Natural killer cell treated with Interleukin-12 subunit alpha and Interleukin-12 subunit beta and Interleukin-15 and Interleukin-18, amount 100 ng/mL, for 72 hours (primary cell): ENCODE measurements around the gene RARA. TPM values are rescaled to one million over a fixed set of nuclear protein-coding genes. Genes with fewer than 3 reads are reported as not detected.

ENCODE experiments used
- ATAC-seq, 2 donors: fragments of 150-1000 bp; cut with Tn5 transposase in 1 of 2; sonication (Bioruptor Pico), chemical (Tn5 transposase) in 1 of 2; 2 replicates each; pipeline ENCODE4 v1.10.0; 2021
- DNase-seq: peaks from one replicate; pipeline ENCODE4 v3.0.0; 2022; ENCODE audit warnings: low spot score
- H3K27ac Mint-ChIP-seq, 2 donors: 1 replicate in 1 of 2; 2 replicates in 1 of 2; pipeline ENCODE4 v1.8.0; 2022; ENCODE audit warnings: mixed read lengths in 2 of 2, mild to moderate bottlenecking in 1 of 2, moderate library complexity in 1 of 2
- H3K27me3 Mint-ChIP-seq, 2 donors: 1 replicate in 1 of 2; 2 replicates in 1 of 2; pipeline ENCODE4 v1.8.0; 2022; ENCODE audit warnings: mixed read lengths in 2 of 2
- H3K36me3 Mint-ChIP-seq: one replicate; pipeline ENCODE4 v1.8.0; 2022; ENCODE audit warnings: mixed read lengths
- H3K4me1 Mint-ChIP-seq, 2 donors: 1 replicate in 1 of 2; 2 replicates in 1 of 2; pipeline ENCODE4 v1.8.0; 2022; ENCODE audit warnings: low read depth in 2 of 2, mixed read lengths in 2 of 2, mild to moderate bottlenecking in 1 of 2
- H3K4me3 Mint-ChIP-seq: one replicate; pipeline ENCODE4 v1.8.0; 2022; ENCODE audit warnings: mixed read lengths
- H3K9me3 Mint-ChIP-seq: 2 replicates; pipeline ENCODE4 v1.8.0; 2022; ENCODE audit warnings: mixed read lengths
- total RNA-seq, 2 donors: library from RNA; stranded (reverse); gene quantifications; one replicate each; pipeline ENCODE4 v1.2.3, GENCODE V29; 2022

RARA gene
- total RNA-seq, 2 donors from 2014 or later, result 26.4 to 37.8 TPM

DNA sequence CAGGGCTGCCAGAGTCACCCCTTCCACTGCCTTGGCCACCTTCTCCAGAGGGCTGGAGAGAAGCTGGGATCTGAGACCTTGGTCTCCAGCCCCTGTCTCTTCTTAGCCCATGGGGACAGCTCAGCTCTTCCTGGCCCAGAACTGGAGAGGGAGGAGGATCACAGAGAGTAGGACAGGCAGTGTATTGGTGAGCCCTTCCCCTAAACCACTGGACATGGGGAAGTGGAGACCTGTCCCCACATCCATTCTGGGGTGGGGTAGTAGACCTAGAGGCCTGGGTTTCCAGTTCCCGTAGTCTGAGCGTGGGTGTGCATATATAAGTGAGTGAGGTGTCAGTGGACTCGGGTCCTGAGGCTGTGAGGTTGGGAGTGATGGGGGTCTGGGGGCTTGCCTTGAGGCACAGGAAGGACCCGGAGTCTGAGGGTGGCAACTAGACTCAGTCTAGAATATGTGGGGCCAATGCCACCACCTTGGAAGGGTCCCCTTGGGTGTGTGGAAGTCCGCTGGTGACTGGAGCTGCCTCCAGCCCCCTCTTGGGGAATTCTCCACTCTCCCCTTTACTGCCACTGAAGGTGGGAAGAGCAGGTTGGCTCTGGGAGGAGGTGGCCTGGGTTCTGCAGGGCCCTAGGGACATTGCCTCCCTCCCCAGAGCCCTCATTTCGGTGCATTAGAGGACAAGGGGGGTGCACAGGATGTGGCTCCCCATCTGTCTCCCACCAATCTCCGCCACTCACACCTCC, 35.6 kb downstream of the RARA start:
- Mint-ChIP-seq H3K27me3 (no peaks in the 10 kb centered on the region), H3K9me3 (no peaks in the 10 kb centered on the region), H3K27ac (peak overlapping the region; percentile 69 to 81), H3K36me3 (no peaks in the 10 kb centered on the region), H3K4me1 (peaks cover 45 to 68% of the 10 kb centered on the region in 2 donors), H3K4me3 (peak overlapping the region; percentile 69)
- ATAC-seq, result no peak
- DNase-seq, result no peak

DNA sequence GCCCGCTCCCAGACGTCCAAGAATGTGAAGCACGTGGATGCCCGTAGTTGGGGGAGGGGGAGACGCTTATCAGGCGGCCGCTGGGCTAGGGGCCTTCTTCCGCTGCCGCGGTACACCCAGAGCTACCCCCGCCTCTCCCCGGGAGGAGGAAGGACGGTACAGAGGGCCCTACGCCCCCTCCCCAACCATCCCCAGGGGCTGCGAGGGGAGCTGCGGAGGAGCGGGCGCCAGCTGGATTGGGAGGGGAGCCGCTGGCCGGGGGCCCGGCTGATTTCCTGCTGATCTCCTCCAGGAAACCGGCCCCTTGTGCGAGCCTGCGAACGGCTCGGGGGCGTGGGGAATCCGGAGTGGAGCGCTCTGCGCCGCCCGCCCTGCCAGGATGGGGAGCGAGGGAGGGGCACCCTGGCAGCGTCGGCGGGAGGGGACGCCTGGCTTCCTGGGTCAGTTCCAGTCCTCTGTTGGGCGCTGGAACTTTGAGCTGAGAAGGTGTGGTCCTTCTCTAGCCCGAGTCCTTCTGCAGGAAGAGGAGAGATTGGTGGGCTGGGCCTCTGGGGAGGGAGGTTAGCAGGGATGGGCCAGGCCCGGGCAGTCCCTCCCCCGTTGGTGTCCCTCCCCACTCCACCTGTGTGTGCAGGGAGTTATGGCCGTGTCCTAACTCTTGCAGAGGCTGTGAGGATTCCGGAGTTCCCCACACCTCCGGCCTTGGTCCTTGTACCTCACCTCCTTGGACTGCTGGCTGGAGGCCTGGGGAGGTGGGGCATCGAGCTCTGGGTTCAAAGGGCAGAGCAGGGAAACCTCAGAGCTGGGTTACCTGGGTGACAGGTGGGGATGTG, 36.4 kb downstream of the RARA start:
- no peaks in the 10 kb centered on the region for H3K36me3 Mint-ChIP-seq
- DNase-seq (no peak), ATAC-seq (no peak)
- no peaks in the 10 kb centered on the region for H3K9me3 Mint-ChIP-seq
- peak overlapping the region; percentile 69 for H3K4me3 Mint-ChIP-seq
- H3K4me1 Mint-ChIP-seq, result peaks cover 41 to 70% of the 10 kb centered on the region in 2 donors
- no peaks in the 10 kb centered on the region for H3K27me3 Mint-ChIP-seq
- H3K27ac Mint-ChIP-seq, result peak overlapping the region; percentile 69 to 81

DNA sequence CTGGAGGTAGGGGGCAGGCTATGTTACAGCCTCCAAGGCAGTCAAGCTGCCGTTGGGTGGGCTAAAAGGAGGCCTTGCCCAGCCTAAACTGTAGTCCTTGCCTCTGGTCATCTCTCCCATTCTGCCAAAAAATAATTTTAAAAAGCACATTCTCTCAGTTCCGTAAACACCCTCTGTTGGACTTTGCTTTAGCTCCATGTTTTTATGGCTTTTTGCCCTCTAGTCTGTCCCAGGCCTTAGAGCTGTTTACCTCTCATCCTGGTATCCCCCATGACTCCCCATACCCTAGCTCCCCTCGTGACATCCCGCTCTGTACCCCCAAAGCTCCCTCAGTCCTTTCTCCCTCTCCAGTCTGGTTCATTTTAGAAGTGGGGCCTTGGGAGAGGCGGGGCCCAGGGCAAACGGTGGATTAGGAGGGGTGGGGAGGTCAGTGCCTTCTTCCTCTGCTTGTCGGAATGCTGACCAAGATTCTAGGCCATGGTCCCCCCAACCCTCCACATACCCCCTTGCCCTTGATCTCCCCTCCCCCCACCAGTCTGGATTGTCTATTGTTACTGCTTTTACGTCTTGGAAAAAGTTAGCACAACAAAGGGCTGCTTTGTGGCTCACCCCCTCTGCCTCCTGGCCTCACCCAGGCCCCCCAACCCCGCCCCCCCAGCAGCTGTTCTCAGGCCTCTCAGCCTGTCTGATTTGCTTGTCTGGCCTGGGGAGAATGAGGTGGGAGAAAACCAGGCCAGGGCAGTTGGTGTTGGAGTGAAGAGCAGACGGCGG, 37.2 kb downstream of the RARA start:
- peak overlapping the region; percentile 21 for H3K4me3 Mint-ChIP-seq
- H3K4me1 Mint-ChIP-seq, result peaks cover 35 to 65% of the 10 kb centered on the region in 2 donors
- H3K27ac Mint-ChIP-seq, result peak overlapping the region; percentile 64 to 69

DNA sequence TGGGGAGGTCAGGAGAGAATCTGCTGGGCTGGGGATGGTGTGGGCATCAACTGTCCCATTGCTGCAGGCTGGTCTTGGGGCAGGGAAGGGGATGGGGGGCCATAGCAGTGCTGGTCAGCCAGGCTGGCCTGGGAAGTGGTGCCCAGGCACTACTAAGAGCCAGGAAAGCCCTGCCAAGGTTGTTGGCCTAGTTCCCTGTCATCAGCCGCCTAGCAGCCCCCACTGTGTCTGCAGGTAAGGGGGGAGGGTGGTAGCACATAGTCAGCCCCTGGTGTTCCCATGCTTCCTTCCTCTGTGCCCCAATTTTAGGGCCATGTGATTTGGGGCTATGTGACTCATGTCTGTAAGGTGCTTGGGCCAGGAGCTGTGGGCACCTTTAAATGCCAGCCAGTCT, 37.8 kb downstream of the RARA start:
- no peaks in the 10 kb centered on the region for H3K36me3 Mint-ChIP-seq
- no peaks in the 10 kb centered on the region for H3K27me3 Mint-ChIP-seq
- no peaks in the 10 kb centered on the region for H3K9me3 Mint-ChIP-seq
- DNase-seq, result no peak
- peak overlapping the region; percentile 41 to 64 for H3K27ac Mint-ChIP-seq
- H3K4me3 Mint-ChIP-seq, result peak overlapping the region; percentile 21
- H3K4me1 Mint-ChIP-seq, result peaks cover 33 to 64% of the 10 kb centered on the region in 2 donors
- ATAC-seq, result no peak

More for the DNA sequence above, 37.2 kb downstream of the RARA start:
- H3K27me3 Mint-ChIP-seq, result no peaks in the 10 kb centered on the region
- H3K9me3 Mint-ChIP-seq, result no peaks in the 10 kb centered on the region
- no peaks in the 10 kb centered on the region for H3K36me3 Mint-ChIP-seq
- ATAC-seq (no peak), DNase-seq (no peak)

DNA sequence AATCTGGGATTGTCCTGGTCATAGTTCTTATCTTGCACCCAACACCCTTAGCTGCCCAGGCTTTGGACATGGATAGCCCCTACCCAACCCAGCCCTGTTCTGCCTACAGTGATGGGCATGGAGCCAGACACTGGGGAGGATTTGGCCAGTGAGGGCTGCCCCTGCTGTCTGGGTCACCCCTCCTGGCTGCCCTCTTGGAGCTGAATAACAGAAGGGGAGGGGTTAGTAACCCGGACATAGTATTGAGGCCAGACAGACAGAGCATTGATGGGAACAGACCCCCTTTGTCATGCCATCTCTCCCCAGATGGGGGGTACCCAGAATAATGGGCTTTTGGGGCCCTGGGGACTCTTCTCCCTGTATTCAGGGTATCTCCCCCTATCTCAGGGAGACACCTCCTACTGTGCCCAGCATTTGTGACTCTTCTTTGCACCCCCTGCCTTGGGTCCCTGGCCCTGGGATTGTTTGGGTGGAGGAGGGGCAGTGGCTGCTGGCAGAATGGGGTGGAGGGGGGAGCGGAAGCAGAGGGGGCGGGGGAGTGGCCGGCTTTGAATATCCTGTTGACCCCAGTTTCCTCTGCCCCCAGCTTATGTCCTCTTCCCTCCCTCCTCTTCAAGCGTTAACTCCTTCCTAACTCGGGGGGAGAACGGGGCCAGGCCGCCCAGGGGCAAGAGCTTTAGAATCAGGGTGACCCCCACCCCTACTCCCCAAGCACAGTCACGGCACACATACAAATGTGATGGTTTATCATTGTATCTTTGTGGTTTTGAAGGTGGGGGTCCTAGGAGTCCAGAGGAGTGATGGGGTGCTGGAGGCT, 38.5 kb downstream of the RARA start:
- no peak for ATAC-seq
- H3K4me1 Mint-ChIP-seq, result peaks cover 39 to 68% of the 10 kb centered on the region in 2 donors
- no peaks in the 10 kb centered on the region for H3K9me3 Mint-ChIP-seq
- no peaks in the 10 kb centered on the region for H3K36me3 Mint-ChIP-seq
- H3K27ac Mint-ChIP-seq, result peak overlapping the region; percentile 41 to 64
- no peaks in the 10 kb centered on the region for H3K27me3 Mint-ChIP-seq
- peak overlapping the region; percentile 21 for H3K4me3 Mint-ChIP-seq
- no peak for DNase-seq

DNA sequence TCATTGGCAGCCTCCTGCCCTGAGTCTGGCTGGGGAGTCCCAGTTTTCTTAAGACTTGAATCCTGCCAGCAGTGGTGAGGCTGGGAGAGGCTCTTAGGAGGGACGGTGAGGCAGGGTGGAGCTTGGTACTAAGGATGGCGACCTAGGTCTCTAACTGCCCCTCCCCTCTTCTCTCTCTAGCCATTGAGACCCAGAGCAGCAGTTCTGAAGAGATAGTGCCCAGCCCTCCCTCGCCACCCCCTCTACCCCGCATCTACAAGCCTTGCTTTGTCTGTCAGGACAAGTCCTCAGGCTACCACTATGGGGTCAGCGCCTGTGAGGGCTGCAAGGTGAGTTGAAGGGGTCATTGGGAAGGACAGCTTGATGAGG, 39.1 kb downstream of the RARA start:
- Mint-ChIP-seq H3K4me3 (no peak overlapping the region), H3K27me3 (no peaks in the 10 kb centered on the region), H3K9me3 (no peaks in the 10 kb centered on the region), H3K4me1 (peaks cover 40 to 69% of the 10 kb centered on the region in 2 donors), H3K27ac (peak overlapping the region; percentile 41 to 64), H3K36me3 (no peaks in the 10 kb centered on the region)
- DNase-seq (no peak), ATAC-seq (no peak)

DNA sequence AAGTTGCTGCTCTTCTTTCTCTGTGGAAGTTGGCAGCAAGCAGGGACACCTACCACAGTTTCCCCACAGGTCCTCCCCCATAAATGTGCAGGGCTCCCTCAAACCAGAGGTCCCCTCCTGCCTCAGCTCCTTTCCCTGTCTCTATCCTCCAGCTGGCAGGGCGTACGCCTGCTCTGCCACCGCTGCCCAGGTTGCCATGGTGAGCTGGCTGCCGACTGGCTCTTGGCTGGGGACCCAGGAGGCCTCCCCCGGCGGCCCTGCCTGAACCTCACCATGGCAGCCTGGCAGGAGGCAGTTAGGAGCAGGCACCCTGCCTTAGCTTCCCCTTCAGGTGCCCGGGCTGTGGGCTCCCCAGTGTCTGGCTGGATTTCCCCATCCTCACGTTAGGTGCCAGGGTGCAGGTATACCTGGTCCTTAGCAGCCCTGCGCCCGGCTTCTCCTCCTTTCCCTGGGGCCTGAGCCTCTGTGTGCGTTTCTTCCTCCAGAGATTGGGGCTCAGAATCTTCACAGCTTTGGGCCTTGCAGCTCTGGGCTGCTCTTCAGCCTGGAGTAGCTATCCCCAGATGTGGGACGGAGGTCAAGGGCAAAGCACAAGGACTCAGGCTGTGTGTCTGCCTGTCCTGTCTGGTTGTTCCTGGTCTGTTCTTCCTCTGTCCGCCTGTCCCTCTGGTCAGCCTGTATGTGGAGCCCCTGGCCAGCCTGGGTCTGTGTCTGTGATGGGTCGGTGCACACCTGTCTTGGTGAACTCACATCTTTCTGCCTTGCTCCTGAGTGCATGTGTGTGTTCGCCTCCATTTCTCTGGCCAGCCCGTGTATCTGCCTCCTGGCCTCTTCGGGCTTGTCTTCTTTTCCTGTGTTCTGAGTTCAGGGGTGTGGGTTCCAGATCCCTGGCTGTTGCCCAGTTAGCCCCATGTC, 39.8 kb downstream of the RARA start:
- no peak for DNase-seq
- Mint-ChIP-seq H3K27me3 (no peaks in the 10 kb centered on the region), H3K4me1 (peaks cover 39 to 64% of the 10 kb centered on the region in 2 donors), H3K27ac (peak overlapping the region; percentile 49 to 64), H3K4me3 (peak overlapping the region; percentile 21), H3K9me3 (no peaks in the 10 kb centered on the region), H3K36me3 (no peaks in the 10 kb centered on the region)
- ATAC-seq, result no peak

DNA sequence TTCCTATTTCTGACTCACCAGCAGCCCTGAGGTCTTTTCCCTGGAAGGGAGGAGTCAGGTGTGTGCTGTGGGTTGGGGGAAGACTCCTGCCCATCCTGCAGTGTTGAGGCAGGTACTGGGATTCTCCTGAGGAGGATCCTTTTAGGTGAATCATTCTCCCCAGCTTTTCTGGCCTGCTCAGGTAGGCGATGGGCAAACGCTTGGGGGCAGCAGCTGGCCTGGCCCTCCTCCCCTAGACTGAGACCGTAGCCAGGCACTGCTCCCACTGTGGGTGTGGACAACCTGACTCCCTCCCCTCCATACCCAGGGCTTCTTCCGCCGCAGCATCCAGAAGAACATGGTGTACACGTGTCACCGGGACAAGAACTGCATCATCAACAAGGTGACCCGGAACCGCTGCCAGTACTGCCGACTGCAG, 40.5 kb downstream of the RARA start:
- Mint-ChIP-seq H3K4me3 (peak overlapping the region; percentile 21), H3K27me3 (no peaks in the 10 kb centered on the region), H3K9me3 (no peaks in the 10 kb centered on the region), H3K27ac (peak overlapping the region; percentile 49 to 64), H3K4me1 (peaks cover 36 to 58% of the 10 kb centered on the region in 2 donors), H3K36me3 (no peaks in the 10 kb centered on the region)
- ATAC-seq (no peak), DNase-seq (no peak)

DNA sequence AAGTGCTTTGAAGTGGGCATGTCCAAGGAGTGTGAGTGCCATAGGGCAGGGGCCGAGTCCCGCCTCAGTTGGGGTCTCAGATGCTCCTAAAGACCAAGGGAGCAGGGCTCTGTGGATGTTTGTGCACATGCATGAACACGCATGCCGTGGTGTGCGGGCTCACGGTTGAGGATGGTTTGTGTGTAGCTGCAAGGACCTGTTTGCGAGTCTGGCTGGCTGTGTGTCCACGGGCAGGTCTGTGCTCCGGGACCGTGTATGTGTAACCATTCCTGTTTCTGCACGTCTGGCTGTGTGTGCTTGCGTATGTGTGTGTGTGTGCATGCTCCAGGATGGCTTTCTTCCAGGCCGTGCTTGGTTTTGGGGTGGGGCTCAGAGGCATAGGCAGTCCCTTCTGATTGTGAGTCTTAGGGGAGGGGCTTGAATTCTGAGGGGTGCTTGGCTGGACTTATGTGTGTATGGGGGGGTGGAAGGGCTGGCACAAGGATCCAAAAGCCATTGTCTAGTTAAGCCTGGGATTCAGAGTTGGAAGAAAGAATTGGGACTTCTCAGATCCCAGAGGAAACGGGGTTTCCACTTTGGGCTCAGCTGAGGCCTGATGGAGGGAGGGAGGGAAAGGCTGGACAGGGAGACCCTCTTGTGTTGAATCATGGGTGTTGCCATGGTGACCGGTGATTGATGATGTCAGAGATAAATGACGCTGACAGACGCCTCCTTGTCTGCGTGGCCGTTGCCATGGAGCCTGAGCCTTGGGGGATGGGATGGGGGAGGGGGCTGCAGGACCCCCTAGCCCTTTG, 41.1 kb downstream of the RARA start:
- peaks cover 32 to 54% of the 10 kb centered on the region in 2 donors for H3K4me1 Mint-ChIP-seq
- H3K27ac Mint-ChIP-seq, result peak overlapping the region; percentile 49 to 64
- H3K36me3 Mint-ChIP-seq, result no peaks in the 10 kb centered on the region
- no peak for ATAC-seq
- no peak overlapping the region for H3K4me3 Mint-ChIP-seq
- no peaks in the 10 kb centered on the region for H3K9me3 Mint-ChIP-seq
- no peaks in the 10 kb centered on the region for H3K27me3 Mint-ChIP-seq
- DNase-seq, result no peak

DNA sequence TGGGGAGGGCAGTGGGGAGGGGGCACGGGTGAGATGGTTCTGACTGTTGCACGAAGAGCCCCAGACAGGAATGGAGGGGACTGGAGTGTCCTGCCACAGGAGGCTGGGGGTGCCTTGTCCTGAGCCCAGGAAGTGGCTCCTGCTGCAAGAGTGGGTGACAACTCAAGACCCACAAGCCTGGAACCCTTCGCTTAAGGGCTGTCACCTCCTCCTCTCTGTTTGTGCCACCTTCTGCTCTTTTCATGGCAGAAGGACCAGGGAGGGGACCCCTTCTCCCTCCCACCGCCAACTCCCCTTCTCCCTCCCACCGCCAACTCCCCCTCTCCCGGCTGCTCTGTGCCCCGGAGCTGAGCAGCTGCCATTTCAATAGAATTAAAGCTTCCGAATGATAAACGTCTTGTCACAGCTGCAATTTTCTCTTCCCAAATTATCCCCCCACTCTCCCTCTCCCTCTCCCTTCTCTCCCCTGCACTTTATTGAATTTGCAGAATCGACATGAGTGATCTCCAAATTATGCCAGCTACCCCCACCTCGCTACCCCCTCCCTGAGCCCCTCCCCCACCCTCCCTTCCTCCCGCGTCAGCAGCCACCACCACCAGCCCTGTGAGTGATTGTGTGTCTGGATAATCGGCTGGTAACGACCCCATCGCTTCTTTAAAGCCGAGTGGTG, 41.8 kb downstream of the RARA start:
- Mint-ChIP-seq H3K27ac (no peak overlapping the region), H3K27me3 (no peaks in the 10 kb centered on the region), H3K9me3 (no peaks in the 10 kb centered on the region), H3K36me3 (no peaks in the 10 kb centered on the region), H3K4me3 (no peak overlapping the region), H3K4me1 (peaks cover 32 to 48% of the 10 kb centered on the region in 2 donors)
- ATAC-seq (no peak), DNase-seq (no peak)

DNA sequence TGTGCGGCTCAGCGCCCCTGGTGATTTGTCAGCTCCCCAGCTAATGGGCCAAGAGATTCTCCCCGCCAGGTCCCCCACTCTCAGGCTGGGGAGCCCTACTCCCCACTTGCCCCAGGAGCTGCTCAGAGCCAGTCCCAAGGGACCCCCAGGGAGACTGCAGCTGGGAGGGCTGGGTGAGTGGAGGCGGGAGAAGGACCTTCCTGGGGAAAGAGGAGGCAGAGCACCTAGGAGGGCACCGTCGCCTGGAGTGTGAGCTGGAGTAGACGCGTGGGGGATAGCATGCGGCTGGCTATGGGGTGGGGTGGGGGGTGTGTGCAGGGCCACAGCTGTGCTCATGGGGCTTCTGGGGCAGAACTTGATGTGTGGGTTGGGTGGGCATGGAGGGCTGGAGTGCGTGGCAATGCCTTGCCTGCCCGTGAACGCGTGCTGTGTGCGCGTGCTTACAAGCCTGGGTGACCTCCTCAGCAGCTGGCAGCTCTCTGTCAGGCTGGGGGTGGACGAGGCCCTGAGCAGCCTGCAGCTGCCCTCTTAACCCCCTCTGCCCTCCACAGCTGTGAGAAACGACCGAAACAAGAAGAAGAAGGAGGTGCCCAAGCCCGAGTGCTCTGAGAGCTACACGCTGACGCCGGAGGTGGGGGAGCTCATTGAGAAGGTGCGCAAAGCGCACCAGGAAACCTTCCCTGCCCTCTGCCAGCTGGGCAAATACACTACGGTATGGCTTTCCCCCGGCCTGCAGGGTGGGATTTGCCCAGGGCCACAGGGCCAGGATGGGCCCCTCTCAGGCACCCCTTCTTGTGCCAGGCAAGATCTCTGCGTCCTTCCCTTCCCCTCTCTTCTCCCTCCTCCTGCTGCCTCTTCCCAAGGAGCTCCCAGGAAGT, 42.6 kb downstream of the RARA start:
- no peaks in the 10 kb centered on the region for H3K27me3 Mint-ChIP-seq
- DNase-seq (no peak), ATAC-seq (no peak)
- H3K4me3 Mint-ChIP-seq, result no peak overlapping the region
- peaks cover 32 to 44% of the 10 kb centered on the region in 2 donors for H3K4me1 Mint-ChIP-seq
- no peaks in the 10 kb centered on the region for H3K36me3 Mint-ChIP-seq
- no peaks in the 10 kb centered on the region for H3K9me3 Mint-ChIP-seq
- H3K27ac Mint-ChIP-seq, result peak overlapping the region; percentile 61 to 96
